HepG2 (cell line): Measurements from ENCODE around the gene MT1F. TPM values are rescaled to one million over a fixed set of nuclear protein-coding genes. Genes with fewer than 3 reads are reported as not detected.
A peak's percentile ranks its signal among the peaks of the same experiment; 100 is the strongest.

ENCODE experiments used
- DPF2 ChIP-seq: sonication (generic); formaldehyde crosslinking; IDR thresholded peaks from 2 replicates; pipeline ENCODE4 v1.4.0; 2020; ENCODE audit warnings: mild to moderate bottlenecking, low read depth, missing genetic modification reagents, borderline replicate concordance
- ESRRA ChIP-seq: sonication (generic); formaldehyde crosslinking; IDR thresholded peaks from 2 replicates; pipeline ENCODE4 v1.5.1; 2020; ENCODE audit warnings: mild to moderate bottlenecking, low read depth, missing genetic modification reagents
- EZH2 ChIP-seq: conservative IDR thresholded peaks from 2 replicates; pipeline ENCODE4 v1.6.1; 2012; ENCODE audit warnings: mild to moderate bottlenecking, low read depth, low read length, moderate library complexity
- GTF3A ChIP-seq: sonication (generic); formaldehyde crosslinking; conservative IDR thresholded peaks from 2 replicates; pipeline ENCODE4 v1.4.0; 2020; ENCODE audit warnings: mild to moderate bottlenecking, missing genetic modification reagents
- JUNB ChIP-seq: sonication (generic); formaldehyde crosslinking; IDR thresholded peaks from 2 replicates; pipeline ENCODE4 v1.8.0; 2022; ENCODE audit warnings: missing genetic modification reagents, mild to moderate bottlenecking, borderline replicate concordance
- KLF9 ChIP-seq: IDR thresholded peaks from 2 replicates; pipeline ENCODE4 v1.6.1; 2016; ENCODE audit warnings: low read depth
- MEIS1 ChIP-seq: sonication (generic); formaldehyde crosslinking; IDR thresholded peaks from 2 replicates; pipeline ENCODE4 v1.9.0; 2021; ENCODE audit warnings: mild to moderate bottlenecking, missing genetic modification reagents, moderate library complexity, borderline replicate concordance
- MEIS2 ChIP-seq: sonication (generic); formaldehyde crosslinking; IDR thresholded peaks from 2 replicates; pipeline ENCODE4 v1.9.0; 2021; ENCODE audit warnings: mild to moderate bottlenecking, missing genetic modification reagents
- MIXL1 ChIP-seq: IDR thresholded peaks from 2 replicates; pipeline ENCODE4 v1.6.1; 2016
- MTA3 ChIP-seq: sonication (generic); formaldehyde crosslinking; IDR thresholded peaks from 2 replicates; pipeline ENCODE4 v1.4.0; 2020; ENCODE audit warnings: missing genetic modification reagents
- MTF1 ChIP-seq: sonication (generic); formaldehyde crosslinking; IDR thresholded peaks from 2 replicates; pipeline ENCODE4 v1.5.0; 2020; ENCODE audit warnings: missing genetic modification reagents
- PAX8 ChIP-seq: sonication (generic); formaldehyde crosslinking; IDR thresholded peaks from 2 replicates; pipeline ENCODE4 v1.8.0; 2022; ENCODE audit warnings: mild to moderate bottlenecking, missing genetic modification reagents, borderline replicate concordance
- POLR2A ChIP-seq, 2 experiments: IDR thresholded peaks; 2 replicates each; pipeline ENCODE4 v1.6.1; 2011; ENCODE audit warnings: low read depth in 2 of 2, low read length in 2 of 2, mild to moderate bottlenecking in 1 of 2, moderate library complexity in 1 of 2; ENCODE audit not compliant: insufficient read depth in 1 of 2
- TBX2 ChIP-seq: sonication (generic); formaldehyde crosslinking; IDR thresholded peaks from 2 replicates; pipeline ENCODE4 v1.5.0; 2020; ENCODE audit warnings: missing genetic modification reagents, mild to moderate bottlenecking, borderline replicate concordance
- TEAD3 ChIP-seq: optimal IDR thresholded peaks from 2 replicates; pipeline ENCODE3; 2016; ENCODE audit warnings: borderline replicate concordance
- ZBTB20 ChIP-seq: sonication (generic); formaldehyde crosslinking; IDR thresholded peaks from 2 replicates; pipeline ENCODE4 v1.8.1; 2023; ENCODE audit warnings: missing genetic modification reagents, low read depth, mild to moderate bottlenecking, borderline replicate concordance
- ZMYM3 ChIP-seq: sonication (generic); formaldehyde crosslinking; IDR thresholded peaks from 2 replicates; pipeline ENCODE4 v1.5.1; 2020; ENCODE audit warnings: mild to moderate bottlenecking, missing genetic modification reagents
- ZNF234 ChIP-seq: sonication (generic); formaldehyde crosslinking; conservative IDR thresholded peaks from 2 replicates; pipeline ENCODE4 v1.5.1; 2020; ENCODE audit warnings: mild to moderate bottlenecking, missing genetic modification reagents
- ZNF484 ChIP-seq: sonication (generic); formaldehyde crosslinking; IDR thresholded peaks from 2 replicates; pipeline ENCODE4 v1.5.1; 2020; ENCODE audit warnings: mild to moderate bottlenecking, low read depth, missing genetic modification reagents, borderline replicate concordance
- ZNF549 ChIP-seq: sonication (generic); formaldehyde crosslinking; IDR thresholded peaks from 2 replicates; pipeline ENCODE4 v1.5.0; 2020; ENCODE audit warnings: missing genetic modification reagents
- ZNF563 ChIP-seq: sonication (generic); formaldehyde crosslinking; IDR thresholded peaks from 2 replicates; pipeline ENCODE4 v1.8.0; 2022; ENCODE audit warnings: mild to moderate bottlenecking, moderate library complexity, missing genetic modification reagents
- ZNF75D ChIP-seq: sonication (generic); formaldehyde crosslinking; IDR thresholded peaks from 2 replicates; pipeline ENCODE4 v1.8.1; 2023; ENCODE audit warnings: missing genetic modification reagents, mild to moderate bottlenecking, borderline replicate concordance
- polyA plus RNA-seq, 8 experiments: library from polyadenylated mRNA; depleted of rRNA in 3 of 8; stranded (reverse) in 7 of 8; unstranded in 1 of 8; fragments of >200 nt; fragmentation: Illumina TruSeq in 4 of 8; extraction: Trizol in 4 of 8; gene quantifications; 2 replicates each; pipeline versions ENCODE4 v1.2.1 to v1.2.3, GENCODE V29; 2011 to 2016; ENCODE audit warnings: low read depth in 4 of 8, missing spikeins in 1 of 8, mixed read lengths in 1 of 8; ENCODE audit not compliant: insufficient read depth in 1 of 8
- total RNA-seq, 5 experiments: library from RNA; depleted of rRNA; stranded (reverse); fragments of >200 nt; fragmentation: Illumina TruSeq; extraction: Trizol; gene quantifications; 2 replicates each; pipeline ENCODE4 v1.2.3, GENCODE V29; 2016; ENCODE audit warnings: low read depth in 1 of 5
- TF ChIP-seq, protein P1 (sequence below): sonication (generic); formaldehyde crosslinking; IDR thresholded peaks from 2 replicates; pipeline ENCODE4 v1.4.0; 2020; ENCODE audit warnings: missing genetic modification reagents, borderline replicate concordance
- TF ChIP-seq, protein P2 (sequence below): IDR thresholded peaks from 2 replicates; pipeline ENCODE4 v1.6.1; 2012; ENCODE audit warnings: inconsistent platforms
- TF ChIP-seq, protein P3 (sequence below): sonication (generic); formaldehyde crosslinking; IDR thresholded peaks from 2 replicates; pipeline ENCODE4 v1.4.0; 2020; ENCODE audit warnings: mild to moderate bottlenecking, missing genetic modification reagents

The MT1F gene
- total and polyA plus RNA-seq, 2 of the 13 experiments (the other 11 are each of a cell fraction or from before 2014, with no cell fraction given): 1.9 to 169 TPM

DNA sequence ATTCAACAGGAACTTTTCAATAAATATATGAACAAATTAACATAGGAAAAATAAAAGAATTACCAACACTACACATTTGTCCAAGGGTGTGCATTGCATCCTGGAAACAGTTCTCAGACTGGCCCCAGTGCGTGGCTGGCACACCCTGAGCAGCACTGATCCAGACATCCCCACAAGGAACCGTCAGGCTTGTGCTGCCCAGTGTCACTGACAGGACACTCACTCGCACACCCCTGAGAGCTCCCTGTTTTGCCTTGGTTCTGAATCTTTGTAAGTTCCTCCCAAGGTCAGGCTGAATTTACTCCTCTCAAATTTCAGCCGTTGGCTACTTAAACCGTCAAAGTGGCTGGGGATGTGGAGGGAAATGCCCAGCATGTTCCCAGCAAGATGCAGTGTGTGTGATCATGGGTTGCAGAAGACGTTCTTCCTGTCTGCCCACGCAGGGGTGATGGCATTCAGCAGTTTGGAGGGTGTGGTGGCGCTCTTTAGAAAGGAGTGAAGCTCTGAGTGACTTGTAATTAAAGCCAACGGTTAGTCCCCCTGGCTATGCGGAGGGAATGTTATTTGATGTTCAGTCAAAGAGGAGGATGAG, 47.6 kb upstream of the MT1F start (continued):
- TF ChIP-seq, protein P1, sequence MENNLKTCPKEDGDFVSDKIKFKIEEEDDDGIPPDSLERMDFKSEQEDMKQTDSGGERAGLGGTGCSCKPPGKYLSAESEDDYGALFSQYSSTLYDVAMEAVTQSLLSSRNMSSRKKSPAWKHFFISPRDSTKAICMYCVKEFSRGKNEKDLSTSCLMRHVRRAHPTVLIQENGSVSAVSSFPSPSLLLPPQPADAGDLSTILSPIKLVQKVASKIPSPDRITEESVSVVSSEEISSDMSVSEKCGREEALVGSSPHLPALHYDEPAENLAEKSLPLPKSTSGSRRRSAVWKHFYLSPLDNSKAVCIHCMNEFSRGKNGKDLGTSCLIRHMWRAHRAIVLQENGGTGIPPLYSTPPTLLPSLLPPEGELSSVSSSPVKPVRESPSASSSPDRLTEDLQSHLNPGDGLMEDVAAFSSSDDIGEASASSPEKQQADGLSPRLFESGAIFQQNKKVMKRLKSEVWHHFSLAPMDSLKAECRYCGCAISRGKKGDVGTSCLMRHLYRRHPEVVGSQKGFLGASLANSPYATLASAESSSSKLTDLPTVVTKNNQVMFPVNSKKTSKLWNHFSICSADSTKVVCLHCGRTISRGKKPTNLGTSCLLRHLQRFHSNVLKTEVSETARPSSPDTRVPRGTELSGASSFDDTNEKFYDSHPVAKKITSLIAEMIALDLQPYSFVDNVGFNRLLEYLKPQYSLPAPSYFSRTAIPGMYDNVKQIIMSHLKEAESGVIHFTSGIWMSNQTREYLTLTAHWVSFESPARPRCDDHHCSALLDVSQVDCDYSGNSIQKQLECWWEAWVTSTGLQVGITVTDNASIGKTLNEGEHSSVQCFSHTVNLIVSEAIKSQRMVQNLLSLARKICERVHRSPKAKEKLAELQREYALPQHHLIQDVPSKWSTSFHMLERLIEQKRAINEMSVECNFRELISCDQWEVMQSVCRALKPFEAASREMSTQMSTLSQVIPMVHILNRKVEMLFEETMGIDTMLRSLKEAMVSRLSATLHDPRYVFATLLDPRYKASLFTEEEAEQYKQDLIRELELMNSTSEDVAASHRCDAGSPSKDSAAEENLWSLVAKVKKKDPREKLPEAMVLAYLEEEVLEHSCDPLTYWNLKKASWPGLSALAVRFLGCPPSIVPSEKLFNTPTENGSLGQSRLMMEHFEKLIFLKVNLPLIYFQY: no peak
- TF ChIP-seq ZNF563 (CRISPR knock-in tag) (no peak), ESRRA (no peak), MTA3 (CRISPR knock-in tag) (no peak), ZMYM3 (CRISPR knock-in tag) (no peak), EZH2 (no peak), ZNF75D (CRISPR knock-in tag) (no peak), PAX8 (CRISPR knock-in tag) (0 out of 2 replicates have a peak, but pooled peaks have one; percentile 72), MIXL1 (CRISPR knock-in tag) (0 out of 2 replicates have a peak, but pooled peaks have one; percentile 54), JUNB (CRISPR knock-in tag) (no peak), TEAD3 (CRISPR knock-in tag) (peak; percentile 9), POLR2A (IDR thresholded peaks at IDR 0.05; ENCODE audit: insufficient read depth in 1 of 2, low read depth in 2 of 2, low read length in 2 of 2) (peak in 1 of 2 experiments; percentile 43; a peak in 1 of 4 replicates), ZNF484 (CRISPR knock-in tag) (no peak), KLF9 (CRISPR knock-in tag) (no peak), MEIS1 (0 out of 2 replicates have a peak, but pooled peaks have one; percentile 70), MTF1 (CRISPR knock-in tag) (no peak), ZBTB20 (CRISPR knock-in tag) (no peak), TBX2 (CRISPR knock-in tag) (peak; percentile 46; the same call in 1 of the 2 replicates), ZNF234 (CRISPR knock-in tag) (no peak), ZNF549 (CRISPR knock-in tag) (no peak), DPF2 (CRISPR knock-in tag) (0 out of 2 replicates have a peak, but pooled peaks have one; percentile 21), MEIS2 (CRISPR knock-in tag) (0 out of 2 replicates have a peak, but pooled peaks have one; percentile 41), GTF3A (0 out of 2 replicates have a peak, but pooled peaks have one; percentile 65)
- TF ChIP-seq, protein P2, sequence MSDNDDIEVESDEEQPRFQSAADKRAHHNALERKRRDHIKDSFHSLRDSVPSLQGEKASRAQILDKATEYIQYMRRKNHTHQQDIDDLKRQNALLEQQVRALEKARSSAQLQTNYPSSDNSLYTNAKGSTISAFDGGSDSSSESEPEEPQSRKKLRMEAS: no peak
- TF ChIP-seq, protein P3, sequence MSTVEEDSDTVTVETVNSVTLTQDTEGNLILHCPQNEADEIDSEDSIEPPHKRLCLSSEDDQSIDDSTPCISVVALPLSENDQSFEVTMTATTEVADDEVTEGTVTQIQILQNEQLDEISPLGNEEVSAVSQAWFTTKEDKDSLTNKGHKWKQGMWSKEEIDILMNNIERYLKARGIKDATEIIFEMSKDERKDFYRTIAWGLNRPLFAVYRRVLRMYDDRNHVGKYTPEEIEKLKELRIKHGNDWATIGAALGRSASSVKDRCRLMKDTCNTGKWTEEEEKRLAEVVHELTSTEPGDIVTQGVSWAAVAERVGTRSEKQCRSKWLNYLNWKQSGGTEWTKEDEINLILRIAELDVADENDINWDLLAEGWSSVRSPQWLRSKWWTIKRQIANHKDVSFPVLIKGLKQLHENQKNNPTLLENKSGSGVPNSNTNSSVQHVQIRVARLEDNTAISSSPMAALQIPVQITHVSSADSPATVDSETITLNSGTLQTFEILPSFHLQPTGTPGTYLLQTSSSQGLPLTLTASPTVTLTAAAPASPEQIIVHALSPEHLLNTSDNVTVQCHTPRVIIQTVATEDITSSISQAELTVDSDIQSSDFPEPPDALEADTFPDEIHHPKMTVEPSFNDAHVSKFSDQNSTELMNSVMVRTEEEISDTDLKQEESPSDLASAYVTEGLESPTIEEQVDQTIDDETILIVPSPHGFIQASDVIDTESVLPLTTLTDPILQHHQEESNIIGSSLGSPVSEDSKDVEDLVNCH (CRISPR knock-in tag): 0 out of 2 replicates have a peak, but pooled peaks have one; percentile 31
